Caco-2 (cell line): ENCODE data around the gene RIPOR3. TPM values are rescaled to one million over a fixed set of nuclear protein-coding genes. Genes with fewer than 3 reads are reported as not detected.

Experiments used
- BruUV-seq: library from RNA; stranded (reverse); fragments of 400-500 nt; replicated peaks from 2 replicates; lab custom pipeline; 2021; lab: Mats Ljungman, UMichigan
- CTCF ChIA-PET: fragments of 300-600 bp; sonication (Branson Sonifier 250); formaldehyde crosslinking; loops from one replicate; lab custom pipeline; 2022; ENCODE audit warnings: antibody characterized with exemption; lab: Charles Lee
- POLR2A ChIA-PET: fragments of 300-600 bp; sonication (Branson Sonifier 250); formaldehyde crosslinking; loops from one replicate; lab custom pipeline; 2022; ENCODE audit warnings: antibody characterized with exemption; lab: Charles Lee
- DNase-seq, 2 experiments: peaks; one replicate each; pipeline versions ENCODE4 v3.0.0 to v3.0.0-alpha.2; 2020 to 2022
- H3K27me3 ChIP-seq: replicated peaks from 2 replicates; pipeline ENCODE4 v1.6.0; 2011; ENCODE audit warnings: low read length; ENCODE audit not compliant: control insufficient read depth, insufficient read depth
- H3K36me3 ChIP-seq: 2 replicates; pipeline ENCODE4 v1.5.1; 2011; ENCODE audit warnings: low read length; ENCODE audit not compliant: control insufficient read depth, insufficient read depth
- H3K4me1 ChIP-seq: fragments of 250-450 bp; sonication (Bioruptor Pico); 2 replicates; pipeline ENCODE4 v1.5.1; 2020; ENCODE audit warnings: mild to moderate bottlenecking
- H3K4me3 ChIP-seq: 2 replicates; pipeline ENCODE4 v1.5.1; 2011; ENCODE audit warnings: low read depth, mild to moderate bottlenecking, control low read depth, low read length
- H3K9me3 ChIP-seq: fragments of 250-450 bp; sonication (Bioruptor Pico); 2 replicates; pipeline ENCODE4 v1.5.1; 2020; ENCODE audit warnings: mild to moderate bottlenecking, moderate library complexity
- H3K27ac Mint-ChIP-seq: one replicate; pipeline ENCODE4 v1.8.0; 2022; ENCODE audit warnings: mixed read lengths; ENCODE audit not compliant: unreplicated experiment
- H3K27me3 Mint-ChIP-seq: one replicate; pipeline ENCODE4 v1.8.0; 2022; ENCODE audit warnings: mixed read lengths; ENCODE audit not compliant: insufficient read depth, unreplicated experiment
- H3K36me3 Mint-ChIP-seq: one replicate; pipeline ENCODE4 v1.8.0; 2022; ENCODE audit warnings: mild to moderate bottlenecking, mixed read lengths; ENCODE audit not compliant: insufficient read depth, unreplicated experiment
- H3K4me1 Mint-ChIP-seq: one replicate; pipeline ENCODE4 v1.8.0; 2022; ENCODE audit warnings: low read depth, mixed read lengths; ENCODE audit not compliant: unreplicated experiment
- H3K4me3 Mint-ChIP-seq: one replicate; pipeline ENCODE4 v1.8.0; 2022; ENCODE audit warnings: mild to moderate bottlenecking, moderate library complexity, mixed read lengths; ENCODE audit not compliant: unreplicated experiment
- H3K9me3 Mint-ChIP-seq: one replicate; pipeline ENCODE4 v1.8.0; 2022; ENCODE audit warnings: mixed read lengths; ENCODE audit not compliant: unreplicated experiment
- CTCF ChIP-seq, 2 experiments: fragments of 200-600 bp in 1 of 2; IDR thresholded peaks; 1 replicate in 1 of 2; 2 replicates in 1 of 2; pipeline versions ENCODE4 v1.5.1 to v1.8.0; 2011 to 2022; ENCODE audit warnings: antibody characterized with exemption in 1 of 2, control low read depth in 1 of 2, inconsistent platforms in 1 of 2, low read depth in 1 of 2, low read length in 1 of 2, mild to moderate bottlenecking in 1 of 2, moderate library complexity in 1 of 2; ENCODE audit not compliant: insufficient read depth in 1 of 2, severe bottlenecking in 1 of 2, unreplicated experiment in 1 of 2
- intact Hi-C: fragments of 100-400 bp; cut with micrococcal nuclease; formaldehyde crosslinking; loops from one replicate; pipeline ENCODE4 v1.10.0; 2022; ENCODE audit not compliant: unreplicated experiment
- total RNA-seq: library from RNA; stranded (reverse); gene quantifications from 2 replicates; pipeline ENCODE4 v1.2.3, GENCODE V29; 2022

RIPOR3 gene
- total RNA-seq, 1 experiment from 2014 or later, result 0.18 TPM

DNA sequence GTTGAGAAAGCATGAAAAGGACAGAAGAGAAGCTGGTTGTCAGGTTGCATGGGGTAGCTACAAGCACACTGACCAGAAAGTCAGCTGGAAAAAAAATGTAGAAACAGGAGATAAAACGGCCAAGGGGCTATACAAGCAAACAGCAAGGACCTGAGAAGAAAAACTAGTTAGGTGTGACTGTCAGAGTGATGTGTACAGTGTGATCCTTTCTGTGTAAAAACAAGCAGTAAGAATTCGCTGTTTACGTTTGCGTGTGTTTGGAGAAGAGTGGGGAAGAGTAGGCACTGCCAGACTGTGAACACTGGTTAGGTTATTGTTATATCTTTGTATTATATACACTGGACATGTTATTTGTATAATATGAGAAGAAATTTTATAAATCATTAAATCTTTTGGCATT is 153.1 kb downstream of the RIPOR3 start:
- Mint-ChIP-seq H3K27ac (peak overlapping the region; percentile 13), H3K27me3 (no peaks in the 10 kb centered on the region), H3K36me3 (no peaks in the 10 kb centered on the region), H3K4me3 (no peak overlapping the region), H3K9me3 (no peaks in the 10 kb centered on the region), H3K4me1 (peaks cover 45% of the 10 kb centered on the region)
- intact Hi-C loops, result loop anchor here (1.0 kb wide), 1 partner anchor 28 kb away; the partner anchor contains the start of gene PTPN1
- Histone ChIP-seq H3K36me3 (no peaks in the 10 kb centered on the region), H3K4me3 (no peak overlapping the region), H3K27me3 (no peaks in the 10 kb centered on the region), H3K4me1 (peaks cover 55% of the 10 kb centered on the region), H3K9me3 (no peaks in the 10 kb centered on the region)
- ChIA-PET CTCF (interaction anchor here (0.6 to 0.9 kb wide), 5 partner anchors 32 to 1025 kb away, joined by 3 to 4 read pairs (median 3); no protein-coding TSS in a partner anchor), POLR2A (interaction anchor here (0.6 to 0.7 kb wide), 5 partner anchors 12 to 423 kb away, joined by 3 to 4 read pairs (median 4); partner anchors contain the start of gene PTPN1)
- peak in 1 of 2 experiments; percentile 55 for DNase-seq
- no peak for TF ChIP-seq CTCF (IDR thresholded peaks at IDR 0.05; ENCODE audit: insufficient read depth in 1 of 2, low read depth in 1 of 2, low read length in 1 of 2, severe bottlenecking in 1 of 2, unreplicated experiment in 1 of 2)
- no TSS peak for BruUV-seq

GRCh38 chr20:50537546-50538201 is 153.7 kb downstream of the RIPOR3 start:
- H3K36me3 ChIP-seq, result no peaks in the 10 kb centered on the region
- Mint-ChIP-seq H3K9me3 (no peaks in the 10 kb centered on the region), H3K27ac (peak overlapping the region; percentile 13), H3K4me3 (no peak overlapping the region), H3K36me3 (no peaks in the 10 kb centered on the region), H3K27me3 (no peaks in the 10 kb centered on the region), H3K4me1 (peaks cover 45% of the 10 kb centered on the region)
- intact Hi-C loops, result loop anchor here (1.0 kb wide), 1 partner anchor 27 kb away; the partner anchor contains the start of gene PTPN1
- POLR2A ChIA-PET, result interaction anchor here (0.6 to 0.7 kb wide), 6 partner anchors 12 to 422 kb away, joined by 3 to 5 read pairs (median 4); partner anchors contain the start of gene PTPN1
- H3K4me3 ChIP-seq, result no peak overlapping the region
- no peaks in the 10 kb centered on the region for H3K27me3 ChIP-seq
- no peak for TF ChIP-seq CTCF (IDR thresholded peaks at IDR 0.05; ENCODE audit: insufficient read depth in 1 of 2, low read depth in 1 of 2, low read length in 1 of 2, severe bottlenecking in 1 of 2, unreplicated experiment in 1 of 2)
- CTCF ChIA-PET, result interaction anchor here (0.6 to 0.9 kb wide), 5 partner anchors 33 to 1024 kb away, joined by 3 to 4 read pairs (median 3); no protein-coding TSS in a partner anchor
- DNase-seq, result no peak
- no TSS peak for BruUV-seq
- H3K4me1 ChIP-seq, result peaks cover 55% of the 10 kb centered on the region
- no peaks in the 10 kb centered on the region for H3K9me3 ChIP-seq

GRCh38 chr20:50536333-50536732 is 155.0 kb downstream of the RIPOR3 start:
- no peak overlapping the region for H3K4me3 Mint-ChIP-seq
- POLR2A ChIA-PET, result interaction anchor here (1.2 kb wide), 1 partner anchor 26 kb away, joined by 4 read pairs; the partner anchor contains the start of gene PTPN1
- H3K27me3 Mint-ChIP-seq, result no peaks in the 10 kb centered on the region
- Histone ChIP-seq H3K27me3 (no peaks in the 10 kb centered on the region), H3K4me1 (peaks cover 48% of the 10 kb centered on the region), H3K9me3 (no peaks in the 10 kb centered on the region), H3K36me3 (no peaks in the 10 kb centered on the region), H3K4me3 (no peak overlapping the region)
- H3K9me3 Mint-ChIP-seq, result no peaks in the 10 kb centered on the region
- no peak for TF ChIP-seq CTCF (IDR thresholded peaks at IDR 0.05; ENCODE audit: insufficient read depth in 1 of 2, low read depth in 1 of 2, low read length in 1 of 2, severe bottlenecking in 1 of 2, unreplicated experiment in 1 of 2)
- intact Hi-C loops, result no loop called here
- CTCF ChIA-PET, result interaction anchor here (0.9 to 2.0 kb wide), 3 partner anchors 32 to 257 kb away, joined by 3 to 5 read pairs (median 3); no protein-coding TSS in a partner anchor
- no peaks in the 10 kb centered on the region for H3K36me3 Mint-ChIP-seq
- DNase-seq, result peak in 1 of 2 experiments; percentile 55
- no peak overlapping the region for H3K27ac Mint-ChIP-seq
- H3K4me1 Mint-ChIP-seq, result peaks cover 42% of the 10 kb centered on the region
- no TSS peak for BruUV-seq
